Subcutaneous abdominal adipose tissue (tissue), 5 donors: ENCODE data around the gene ADK.

Experiments used
- H3K27ac ChIP-seq: one replicate; pipeline ENCODE4 v1.7.0; 2013; ENCODE audit warnings: low read depth, mild to moderate bottlenecking, inconsistent platforms, low read length, moderate library complexity
- H3K27me3 ChIP-seq, 5 donors: one replicate each; pipeline ENCODE4 v1.7.0; 2013; ENCODE audit warnings: low read length in 5 of 5, inconsistent platforms in 1 of 5; ENCODE audit not compliant: control insufficient read depth in 5 of 5, insufficient read depth in 4 of 5
- H3K36me3 ChIP-seq, 5 donors: one replicate each; pipeline ENCODE4 v1.7.0; 2013; ENCODE audit warnings: low read length in 5 of 5; ENCODE audit not compliant: control insufficient read depth in 5 of 5, insufficient read depth in 5 of 5
- H3K4me1 ChIP-seq, 5 donors: one replicate each; pipeline ENCODE4 v1.7.0; 2013; ENCODE audit warnings: low read length in 5 of 5, mild to moderate bottlenecking in 3 of 5, moderate library complexity in 1 of 5; ENCODE audit not compliant: control insufficient read depth in 5 of 5, insufficient read depth in 5 of 5
- H3K4me3 ChIP-seq, 5 donors: one replicate each; pipeline ENCODE4 v1.7.0; 2013; ENCODE audit warnings: low read length in 5 of 5, low read depth in 1 of 5
- H3K9ac ChIP-seq, 5 donors: one replicate each; pipeline ENCODE4 v1.7.0; 2013; ENCODE audit warnings: low read length in 5 of 5, mild to moderate bottlenecking in 4 of 5, moderate library complexity in 3 of 5
- H3K9me3 ChIP-seq, 5 donors: one replicate each; pipeline ENCODE4 v1.7.0; 2013; ENCODE audit warnings: low read length in 5 of 5; ENCODE audit not compliant: control insufficient read depth in 5 of 5
- donor health status: healthy.
- donor health status: healthy.
- donor health status: healthy.
- donor health status: healthy.
- donor health status: healthy.

ADK gene

GRCh38 chr10:74227697-74228424, 76.8 kb downstream of the ADK start:
- H3K27ac ChIP-seq, result peak overlapping the region; percentile 9

DNA sequence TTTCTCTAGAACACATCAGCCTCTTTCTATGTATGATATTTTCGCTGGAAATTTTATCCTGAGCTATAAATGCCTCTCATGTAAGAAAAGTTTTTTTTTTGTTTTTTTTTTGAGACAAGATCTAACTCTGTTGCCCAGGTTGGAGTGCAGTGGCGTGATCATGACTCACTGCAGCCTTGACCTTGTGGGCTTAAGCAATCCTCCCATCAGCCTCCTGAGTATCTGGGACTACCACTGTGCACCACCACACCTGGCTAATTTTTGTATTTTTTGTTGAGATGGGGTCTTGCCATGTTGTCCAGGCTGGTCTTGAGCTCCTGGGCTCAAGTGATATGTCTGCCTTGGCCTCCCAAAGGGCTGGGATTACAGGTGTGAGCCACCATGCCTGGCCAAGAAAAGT, 80.4 kb downstream of the ADK start:
- H3K27me3 ChIP-seq, result no peaks in the 10 kb centered on the region
- H3K27ac ChIP-seq, result no peak overlapping the region
- no peak overlapping the region for H3K4me3 ChIP-seq
- no peaks in the 10 kb centered on the region for H3K36me3 ChIP-seq
- no peaks in the 10 kb centered on the region for H3K9me3 ChIP-seq
- peaks cover 0 to 17% (median 4%) of the 10 kb centered on the region in 5 donors for H3K4me1 ChIP-seq
- H3K9ac ChIP-seq, result no peak overlapping the region

More at GRCh38 chr10:74227697-74228424, 76.8 kb downstream of the ADK start:
- no peaks in the 10 kb centered on the region for H3K27me3 ChIP-seq
- no peaks in the 10 kb centered on the region for H3K9me3 ChIP-seq
- H3K4me1 ChIP-seq, result peaks cover 0 to 17% (median 4%) of the 10 kb centered on the region in 5 donors
- H3K4me3 ChIP-seq, result no peak overlapping the region
- peaks cover 0 to 4% (median 0%) of the 10 kb centered on the region in 5 donors for H3K36me3 ChIP-seq
- peak overlapping the region in 1 of 5 donors; percentile 32 for H3K9ac ChIP-seq

GRCh38 chr10:74233281-74233680, 82.3 kb downstream of the ADK start:
- Histone ChIP-seq H3K4me1 (peaks cover 0 to 4% (median 0%) of the 10 kb centered on the region in 5 donors), H3K9ac (no peak overlapping the region), H3K27ac (no peak overlapping the region), H3K27me3 (no peaks in the 10 kb centered on the region), H3K4me3 (no peak overlapping the region), H3K9me3 (no peaks in the 10 kb centered on the region), H3K36me3 (no peaks in the 10 kb centered on the region)

DNA sequence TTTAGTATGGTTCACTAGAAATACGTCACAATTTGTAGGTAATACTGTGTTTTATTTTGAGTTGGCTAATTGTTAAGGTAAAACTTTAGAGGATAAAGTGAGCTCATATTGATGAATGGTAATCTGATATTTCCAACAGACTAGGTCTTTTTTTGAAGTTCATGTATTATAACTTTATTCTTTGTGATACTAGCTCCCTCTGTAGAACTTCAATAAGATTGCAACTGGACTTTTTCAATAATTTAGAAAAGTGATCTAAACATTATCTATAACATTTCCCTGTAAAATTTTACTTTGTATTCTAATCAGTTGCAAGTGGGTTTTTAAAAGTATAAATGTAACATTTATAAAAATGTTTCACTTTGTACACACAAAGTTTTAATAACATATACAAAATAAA, 83.5 kb downstream of the ADK start:
- no peaks in the 10 kb centered on the region for H3K9me3 ChIP-seq
- peaks cover 0 to 2% (median 0%) of the 10 kb centered on the region in 5 donors for H3K4me1 ChIP-seq
- no peak overlapping the region for H3K9ac ChIP-seq
- no peaks in the 10 kb centered on the region for H3K36me3 ChIP-seq
- H3K27ac ChIP-seq, result no peak overlapping the region
- H3K4me3 ChIP-seq, result no peak overlapping the region
- no peaks in the 10 kb centered on the region for H3K27me3 ChIP-seq

- no peaks in the 10 kb centered on the region for H3K27me3 ChIP-seq
- H3K36me3 ChIP-seq, result peaks cover 0 to 5% (median 4%) of the 10 kb centered on the region in 5 donors
- no peaks in the 10 kb centered on the region for H3K9me3 ChIP-seq
- no peak overlapping the region for H3K27ac ChIP-seq
- H3K4me3 ChIP-seq, result no peak overlapping the region
- H3K4me1 ChIP-seq, result peaks cover 0 to 2% (median 0%) of the 10 kb centered on the region in 5 donors
- H3K9ac ChIP-seq, result no peak overlapping the region
These were observed 87.0 kb downstream of the ADK start for GRCh38 chr10:74238031-74238431.

GRCh38 chr10:74238516-74238915, 87.5 kb downstream of the ADK start:
- H3K36me3 ChIP-seq, result peaks cover 0 to 9% (median 6%) of the 10 kb centered on the region in 5 donors
- no peak overlapping the region for H3K27ac ChIP-seq
- H3K4me3 ChIP-seq, result no peak overlapping the region
- no peak overlapping the region for H3K9ac ChIP-seq
- H3K27me3 ChIP-seq, result no peaks in the 10 kb centered on the region
- peaks cover 0 to 2% (median 0%) of the 10 kb centered on the region in 5 donors for H3K4me1 ChIP-seq
- no peaks in the 10 kb centered on the region for H3K9me3 ChIP-seq

DNA sequence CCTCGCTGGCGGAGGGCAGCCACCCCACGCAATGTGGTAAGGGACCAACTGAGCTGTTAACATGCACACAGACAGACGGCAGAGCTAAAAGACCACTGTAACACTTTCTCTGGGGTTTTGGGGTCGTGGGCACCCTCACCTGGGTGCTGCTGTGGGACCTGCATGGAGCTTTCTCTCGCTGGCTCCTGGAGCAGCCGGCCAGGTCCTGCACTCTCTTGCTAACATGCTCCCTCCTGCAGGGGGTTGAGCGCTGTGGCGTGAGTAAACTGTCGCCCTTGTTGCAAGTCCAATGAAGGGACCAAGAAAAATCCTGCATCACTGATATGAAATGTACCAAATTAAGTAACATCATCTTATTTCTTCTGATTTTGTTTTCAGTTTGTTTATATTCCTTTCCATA, 92.0 kb downstream of the ADK start:
- H3K27ac ChIP-seq, result no peak overlapping the region
- H3K4me1 ChIP-seq, result peaks cover 0 to 2% (median 0%) of the 10 kb centered on the region in 5 donors
- H3K4me3 ChIP-seq, result no peak overlapping the region
- H3K9ac ChIP-seq, result no peak overlapping the region
- H3K27me3 ChIP-seq, result no peaks in the 10 kb centered on the region
- H3K9me3 ChIP-seq, result no peaks in the 10 kb centered on the region
- peaks cover 0 to 10% (median 6%) of the 10 kb centered on the region in 5 donors for H3K36me3 ChIP-seq

DNA sequence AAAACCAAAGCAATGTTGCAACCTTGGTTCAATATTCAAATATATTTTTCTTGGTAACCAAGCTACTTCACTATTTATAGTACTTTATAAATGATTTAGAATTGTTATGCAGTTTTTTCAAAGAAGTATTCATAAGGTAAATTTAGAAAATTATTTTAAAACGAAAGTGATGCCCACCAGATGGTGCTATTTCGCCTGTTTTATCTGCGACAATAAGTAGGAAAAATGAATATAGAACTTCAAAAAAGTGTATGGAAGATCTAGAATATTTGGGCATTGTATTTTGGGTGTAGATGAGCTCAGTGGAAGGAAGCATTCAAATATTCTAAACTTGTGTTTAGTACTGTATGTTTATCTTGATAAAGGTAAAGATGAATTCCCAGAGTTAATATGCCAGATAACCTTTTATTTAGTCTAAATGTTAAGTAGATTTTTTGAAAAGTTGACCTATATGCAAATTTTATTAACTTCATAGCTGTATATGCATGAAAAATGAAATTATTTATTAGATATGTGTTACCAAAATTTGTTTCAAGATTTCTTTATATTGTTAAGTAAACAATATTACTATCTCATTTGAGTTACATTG, 93.2 kb downstream of the ADK start:
- Histone ChIP-seq H3K4me1 (no peaks in the 10 kb centered on the region), H3K27ac (no peak overlapping the region), H3K4me3 (no peak overlapping the region), H3K9me3 (no peaks in the 10 kb centered on the region), H3K36me3 (peaks cover 0 to 10% (median 6%) of the 10 kb centered on the region in 5 donors), H3K9ac (no peak overlapping the region), H3K27me3 (no peaks in the 10 kb centered on the region)

- H3K4me3 ChIP-seq, result no peak overlapping the region
- H3K4me1 ChIP-seq, result no peaks in the 10 kb centered on the region
- H3K9me3 ChIP-seq, result no peaks in the 10 kb centered on the region
- H3K36me3 ChIP-seq, result peaks cover 0 to 10% (median 6%) of the 10 kb centered on the region in 5 donors
- no peak overlapping the region for H3K9ac ChIP-seq
- no peak overlapping the region for H3K27ac ChIP-seq
- H3K27me3 ChIP-seq, result no peaks in the 10 kb centered on the region
These were observed 93.8 kb downstream of the ADK start for GRCh38 chr10:74244807-74245206.

GRCh38 chr10:74246495-74246894, 95.5 kb downstream of the ADK start:
- H3K27ac ChIP-seq, result no peak overlapping the region
- peaks cover 0 to 10% (median 6%) of the 10 kb centered on the region in 5 donors for H3K36me3 ChIP-seq
- H3K9me3 ChIP-seq, result no peaks in the 10 kb centered on the region
- H3K4me3 ChIP-seq, result no peak overlapping the region
- no peaks in the 10 kb centered on the region for H3K27me3 ChIP-seq
- no peak overlapping the region for H3K9ac ChIP-seq
- H3K4me1 ChIP-seq, result no peaks in the 10 kb centered on the region
